ENCODE data around the gene CAMK2G.
"Not testable (repeated sequence)": the region's sequence is repeated elsewhere in the genome, so short reads cannot be mapped to it uniquely, and the experiment has no call there.

Gene CAMK2G

GRCh38 chr10:73799899-73800559 lies 74.3 kb downstream of the CAMK2G start:
- Histone ChIP-seq H3K36me3 (ENCODE audit: control insufficient read depth in 2 of 2, insufficient read depth in 2 of 2, low read length in 2 of 2) (peaks cover 56 to 68% of the 10 kb centered on the region in 2 donors), H3K27ac (ENCODE audit: low read length) (peak overlapping the region; percentile 18)

DNA sequence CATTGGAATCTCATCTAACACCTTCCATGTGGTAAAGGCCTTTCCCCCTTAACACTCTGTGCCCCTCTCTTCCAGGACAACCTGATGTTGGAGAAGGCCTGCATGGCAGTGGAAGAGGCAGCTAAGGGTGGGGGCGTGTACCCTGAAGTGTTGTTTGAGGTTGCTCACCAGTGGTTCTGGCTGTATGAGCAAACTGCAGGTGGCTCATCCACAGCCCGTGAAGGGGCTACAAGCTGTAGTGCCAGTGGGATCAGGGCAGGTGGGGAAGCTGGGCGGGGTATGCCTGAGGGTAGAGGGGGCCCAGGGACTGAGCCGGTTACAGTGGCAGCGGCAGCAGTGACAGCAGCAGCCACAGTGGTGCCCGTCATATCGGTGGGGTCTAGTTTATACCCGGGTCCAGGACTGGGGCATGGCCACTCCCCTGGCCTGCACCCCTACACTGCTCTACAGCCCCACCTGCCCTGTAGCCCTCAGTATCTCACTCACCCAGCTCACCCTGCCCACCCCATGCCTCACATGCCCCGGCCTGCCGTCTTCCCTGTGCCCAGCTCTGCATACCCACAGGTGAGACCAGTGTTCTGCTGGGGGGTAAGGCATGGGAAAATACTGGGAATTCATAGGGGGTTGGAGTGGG lies 75.3 kb downstream of the CAMK2G start:
- H3K36me3 ChIP-seq (ENCODE audit: control insufficient read depth in 2 of 2, insufficient read depth in 2 of 2, low read length in 2 of 2): peaks cover 64 to 74% of the 10 kb centered on the region in 2 donors
- H3K27ac ChIP-seq (ENCODE audit: low read length): no peak overlapping the region
- peaks cover 3% of the 10 kb centered on the region for H3K4me1 ChIP-seq (ENCODE audit: control insufficient read depth, insufficient read depth, low read length)
- no peak overlapping the region for H3K4me3 ChIP-seq (ENCODE audit: low read length in 2 of 2)
- H3K27me3 ChIP-seq (ENCODE audit: control insufficient read depth in 1 of 2, insufficient read depth in 2 of 2, low read length in 2 of 2): no peaks in the 10 kb centered on the region
- H3K9me3 ChIP-seq (ENCODE audit: control insufficient read depth in 2 of 2, low read length in 2 of 2): no peaks in the 10 kb centered on the region
- H3K9ac ChIP-seq (ENCODE audit: low read length in 2 of 2): no peak overlapping the region

More at GRCh38 chr10:73799899-73800559, 74.3 kb downstream of the CAMK2G start:
- no peak overlapping the region for H3K9ac ChIP-seq (ENCODE audit: low read length in 2 of 2)
- no peaks in the 10 kb centered on the region for H3K9me3 ChIP-seq (ENCODE audit: control insufficient read depth in 2 of 2, low read length in 2 of 2)
- no peak overlapping the region for H3K4me3 ChIP-seq (ENCODE audit: low read length in 2 of 2)
- no peaks in the 10 kb centered on the region for H3K27me3 ChIP-seq (ENCODE audit: control insufficient read depth in 1 of 2, insufficient read depth in 2 of 2, low read length in 2 of 2)
- peaks cover 3% of the 10 kb centered on the region for H3K4me1 ChIP-seq (ENCODE audit: control insufficient read depth, insufficient read depth, low read length)

DNA sequence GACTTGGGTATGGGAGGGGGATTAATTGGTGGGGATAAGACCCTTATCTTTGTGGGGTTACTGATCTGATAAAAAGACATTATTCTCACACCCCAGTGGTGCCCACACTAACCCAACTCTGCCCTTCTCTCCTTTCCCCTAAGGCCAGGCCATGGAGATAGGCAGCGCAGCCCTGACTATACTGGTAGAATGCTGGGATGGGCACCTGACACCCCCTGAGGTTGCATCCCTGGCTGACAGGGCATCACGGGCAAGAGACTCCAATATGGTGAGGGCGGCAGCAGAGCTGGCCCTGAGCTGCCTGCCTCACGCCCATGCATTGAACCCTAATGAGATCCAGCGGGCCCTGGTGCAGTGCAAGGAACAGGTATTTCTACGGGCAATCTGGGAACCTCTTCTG lies 76.3 kb downstream of the CAMK2G start:
- H3K4me3 ChIP-seq (ENCODE audit: low read length in 2 of 2): no peak overlapping the region
- H3K36me3 ChIP-seq (ENCODE audit: control insufficient read depth in 2 of 2, insufficient read depth in 2 of 2, low read length in 2 of 2): peaks cover 64 to 74% of the 10 kb centered on the region in 2 donors
- no peak overlapping the region for H3K9ac ChIP-seq (ENCODE audit: low read length in 2 of 2)
- no peaks in the 10 kb centered on the region for H3K9me3 ChIP-seq (ENCODE audit: control insufficient read depth in 2 of 2, low read length in 2 of 2)
- no peaks in the 10 kb centered on the region for H3K27me3 ChIP-seq (ENCODE audit: control insufficient read depth in 1 of 2, insufficient read depth in 2 of 2, low read length in 2 of 2)
- H3K27ac ChIP-seq (ENCODE audit: low read length): no peak overlapping the region
- H3K4me1 ChIP-seq (ENCODE audit: control insufficient read depth, insufficient read depth, low read length): peaks cover 3% of the 10 kb centered on the region

GRCh38 chr10:73797324-73798025 lies 76.9 kb downstream of the CAMK2G start:
- Histone ChIP-seq H3K9me3 (ENCODE audit: control insufficient read depth in 2 of 2, low read length in 2 of 2) (no peaks in the 10 kb centered on the region), H3K4me1 (ENCODE audit: control insufficient read depth, insufficient read depth, low read length) (peaks cover 3% of the 10 kb centered on the region), H3K9ac (ENCODE audit: low read length in 2 of 2) (no peak overlapping the region), H3K4me3 (ENCODE audit: low read length in 2 of 2) (no peak overlapping the region), H3K36me3 (ENCODE audit: control insufficient read depth in 2 of 2, insufficient read depth in 2 of 2, low read length in 2 of 2) (peaks cover 65 to 74% of the 10 kb centered on the region in 2 donors), H3K27me3 (ENCODE audit: control insufficient read depth in 1 of 2, insufficient read depth in 2 of 2, low read length in 2 of 2) (no peaks in the 10 kb centered on the region), H3K27ac (ENCODE audit: low read length) (no peak overlapping the region)

DNA sequence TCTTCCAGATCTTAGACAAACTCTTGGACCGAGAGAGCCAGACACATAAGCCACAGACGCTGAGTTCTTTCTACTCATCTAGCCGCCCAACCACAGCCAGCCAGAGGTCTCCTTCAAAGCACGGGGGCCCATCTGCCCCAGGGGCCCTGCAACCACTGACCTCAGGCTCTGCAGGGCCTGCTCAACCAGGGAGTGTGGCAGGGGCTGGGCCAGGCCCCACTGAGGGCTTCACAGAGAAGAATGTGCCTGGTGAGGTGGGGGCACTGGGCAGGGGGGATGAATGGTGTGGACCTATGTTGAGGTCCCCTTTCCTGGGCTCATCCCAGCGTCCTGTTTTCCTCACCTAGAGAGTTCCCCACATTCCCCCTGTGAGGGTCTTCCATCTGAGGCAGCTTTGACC lies 77.6 kb downstream of the CAMK2G start:
- Histone ChIP-seq H3K9me3 (ENCODE audit: control insufficient read depth in 2 of 2, low read length in 2 of 2) (no peaks in the 10 kb centered on the region), H3K4me3 (ENCODE audit: low read length in 2 of 2) (no peak overlapping the region), H3K27ac (ENCODE audit: low read length) (no peak overlapping the region), H3K4me1 (ENCODE audit: control insufficient read depth, insufficient read depth, low read length) (peaks cover 3% of the 10 kb centered on the region), H3K9ac (ENCODE audit: low read length in 2 of 2) (no peak overlapping the region), H3K36me3 (ENCODE audit: control insufficient read depth in 2 of 2, insufficient read depth in 2 of 2, low read length in 2 of 2) (peaks cover 66 to 77% of the 10 kb centered on the region in 2 donors), H3K27me3 (ENCODE audit: control insufficient read depth in 1 of 2, insufficient read depth in 2 of 2, low read length in 2 of 2) (no peaks in the 10 kb centered on the region)

DNA sequence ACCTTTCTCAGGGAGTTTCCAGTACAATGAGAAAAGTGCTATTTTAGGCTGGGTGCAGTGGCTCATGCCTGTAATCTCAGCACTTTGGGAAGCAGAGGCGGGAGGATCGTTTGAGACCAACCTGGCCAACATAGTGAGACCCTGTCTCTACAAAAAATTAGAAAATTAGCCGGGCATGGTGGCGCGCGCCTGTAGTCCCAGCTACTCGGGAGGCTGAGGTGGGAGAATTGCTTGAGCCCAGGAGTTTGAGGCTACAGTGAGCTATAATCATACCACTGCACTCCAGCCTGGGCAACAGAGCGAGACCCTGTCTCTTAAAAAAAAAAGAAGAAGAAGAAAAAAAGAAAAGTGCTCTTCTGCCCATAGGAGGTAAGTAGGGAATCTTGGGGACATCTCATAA lies 78.3 kb downstream of the CAMK2G start:
- H3K4me1 ChIP-seq (ENCODE audit: control insufficient read depth, insufficient read depth, low read length); H3K27ac ChIP-seq (ENCODE audit: low read length); H3K9me3 ChIP-seq (ENCODE audit: control insufficient read depth in 2 of 2, low read length in 2 of 2); H3K27me3 ChIP-seq (ENCODE audit: control insufficient read depth in 1 of 2, insufficient read depth in 2 of 2, low read length in 2 of 2); H3K9ac ChIP-seq (ENCODE audit: low read length in 2 of 2); H3K4me3 ChIP-seq (ENCODE audit: low read length in 2 of 2): not testable (repeated sequence)
- H3K36me3 ChIP-seq (ENCODE audit: control insufficient read depth in 2 of 2, insufficient read depth in 2 of 2, low read length in 2 of 2): peaks cover 69 to 78% of the 10 kb centered on the region in 2 donors

GRCh38 chr10:73795491-73795890 lies 78.9 kb downstream of the CAMK2G start:
- H3K9ac ChIP-seq (ENCODE audit: low read length in 2 of 2); H3K9me3 ChIP-seq (ENCODE audit: control insufficient read depth in 2 of 2, low read length in 2 of 2): not testable (repeated sequence)
- peaks cover 70 to 80% of the 10 kb centered on the region in 2 donors for H3K36me3 ChIP-seq (ENCODE audit: control insufficient read depth in 2 of 2, insufficient read depth in 2 of 2, low read length in 2 of 2)

GRCh38 chr10:73793456-73793855 lies 80.9 kb downstream of the CAMK2G start:
- H3K27ac ChIP-seq (ENCODE audit: low read length): no peak overlapping the region
- no peak overlapping the region for H3K4me3 ChIP-seq (ENCODE audit: low read length in 2 of 2)
- peaks cover 80 to 84% of the 10 kb centered on the region in 2 donors for H3K36me3 ChIP-seq (ENCODE audit: control insufficient read depth in 2 of 2, insufficient read depth in 2 of 2, low read length in 2 of 2)
- no peaks in the 10 kb centered on the region for H3K9me3 ChIP-seq (ENCODE audit: control insufficient read depth in 2 of 2, low read length in 2 of 2)
- no peaks in the 10 kb centered on the region for H3K27me3 ChIP-seq (ENCODE audit: control insufficient read depth in 1 of 2, insufficient read depth in 2 of 2, low read length in 2 of 2)
- peaks cover 4% of the 10 kb centered on the region for H3K4me1 ChIP-seq (ENCODE audit: control insufficient read depth, insufficient read depth, low read length)
- no peak overlapping the region for H3K9ac ChIP-seq (ENCODE audit: low read length in 2 of 2)

More at GRCh38 chr10:73795491-73795890, 78.9 kb downstream of the CAMK2G start:
- not testable (repeated sequence) for H3K4me3 ChIP-seq (ENCODE audit: low read length in 2 of 2); H3K4me1 ChIP-seq (ENCODE audit: control insufficient read depth, insufficient read depth, low read length); H3K27ac ChIP-seq (ENCODE audit: low read length); H3K27me3 ChIP-seq (ENCODE audit: control insufficient read depth in 1 of 2, insufficient read depth in 2 of 2, low read length in 2 of 2)

DNA sequence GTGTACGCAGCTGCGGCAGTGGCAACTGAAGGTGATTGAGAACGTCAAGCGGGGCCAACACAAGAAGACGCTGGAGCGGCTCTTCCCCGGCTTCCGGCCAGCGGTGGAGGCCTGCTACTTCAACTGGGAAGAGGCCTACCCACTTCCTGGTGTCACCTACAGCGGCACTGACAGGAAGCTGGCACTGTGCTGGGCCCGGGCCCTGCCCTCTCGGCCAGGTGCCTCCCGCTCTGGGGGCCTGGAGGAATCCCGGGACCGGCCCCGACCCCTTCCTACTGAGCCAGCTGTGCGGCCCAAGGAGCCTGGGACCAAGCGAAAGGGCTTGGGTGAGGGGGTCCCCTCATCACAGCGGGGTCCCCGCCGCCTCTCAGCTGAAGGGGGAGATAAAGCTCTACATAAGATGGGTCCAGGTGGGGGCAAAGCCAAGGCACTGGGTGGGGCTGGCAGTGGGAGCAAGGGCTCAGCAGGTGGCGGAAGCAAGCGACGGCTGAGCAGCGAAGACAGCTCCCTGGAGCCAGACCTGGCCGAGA lies 82.4 kb downstream of the CAMK2G start:
- no peak overlapping the region for H3K27ac ChIP-seq (ENCODE audit: low read length)
- H3K36me3 ChIP-seq (ENCODE audit: control insufficient read depth in 2 of 2, insufficient read depth in 2 of 2, low read length in 2 of 2): peaks cover 67 to 68% of the 10 kb centered on the region in 2 donors
- H3K4me3 ChIP-seq (ENCODE audit: low read length in 2 of 2): no peak overlapping the region
- no peak overlapping the region for H3K9ac ChIP-seq (ENCODE audit: low read length in 2 of 2)
- H3K4me1 ChIP-seq (ENCODE audit: control insufficient read depth, insufficient read depth, low read length): peaks cover 17% of the 10 kb centered on the region
- no peaks in the 10 kb centered on the region for H3K27me3 ChIP-seq (ENCODE audit: control insufficient read depth in 1 of 2, insufficient read depth in 2 of 2, low read length in 2 of 2)
- no peaks in the 10 kb centered on the region for H3K9me3 ChIP-seq (ENCODE audit: control insufficient read depth in 2 of 2, low read length in 2 of 2)

DNA sequence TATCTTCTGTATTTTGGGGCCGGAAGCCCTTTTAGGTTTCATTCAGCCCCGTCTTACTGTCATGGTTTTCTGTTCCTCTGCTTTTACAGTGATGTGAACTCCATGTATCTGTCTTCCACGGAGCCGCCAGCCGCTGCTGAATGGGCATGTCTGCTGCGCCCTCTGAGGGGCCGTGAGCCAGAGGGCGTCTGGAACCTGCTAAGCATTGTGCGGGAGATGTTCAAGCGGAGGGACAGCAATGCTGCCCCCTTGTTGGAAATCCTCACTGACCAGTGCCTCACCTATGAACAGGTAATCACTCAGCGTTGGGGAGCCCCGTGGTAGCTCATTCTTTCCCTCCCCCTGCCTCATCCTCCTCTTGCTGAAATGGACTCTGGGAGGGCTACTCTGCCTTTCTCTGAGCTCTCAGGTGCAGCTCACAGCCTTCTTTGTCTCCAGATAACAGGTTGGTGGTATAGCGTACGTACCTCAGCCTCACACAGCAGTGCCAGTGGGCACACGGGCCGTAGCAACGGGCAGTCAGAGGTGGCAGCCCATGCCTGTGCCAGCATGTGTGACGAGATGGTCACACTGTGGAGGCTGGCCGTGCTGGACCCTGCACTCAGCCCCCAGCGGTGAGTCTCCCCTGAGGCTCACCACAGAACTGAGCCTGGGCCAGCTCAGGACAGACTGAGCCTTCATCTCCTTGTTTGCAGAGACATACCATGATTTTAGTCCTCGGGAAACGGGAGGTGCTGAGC lies 83.3 kb downstream of the CAMK2G start:
- no peak overlapping the region for H3K27ac ChIP-seq (ENCODE audit: low read length)
- H3K9me3 ChIP-seq (ENCODE audit: control insufficient read depth in 2 of 2, low read length in 2 of 2): no peaks in the 10 kb centered on the region
- H3K4me1 ChIP-seq (ENCODE audit: control insufficient read depth, insufficient read depth, low read length): peaks cover 23% of the 10 kb centered on the region
- H3K4me3 ChIP-seq (ENCODE audit: low read length in 2 of 2): no peak overlapping the region
- no peaks in the 10 kb centered on the region for H3K27me3 ChIP-seq (ENCODE audit: control insufficient read depth in 1 of 2, insufficient read depth in 2 of 2, low read length in 2 of 2)
- H3K9ac ChIP-seq (ENCODE audit: low read length in 2 of 2): no peak overlapping the region
- peaks cover 62 to 63% of the 10 kb centered on the region in 2 donors for H3K36me3 ChIP-seq (ENCODE audit: control insufficient read depth in 2 of 2, insufficient read depth in 2 of 2, low read length in 2 of 2)

Data from stomach smooth muscle (tissue), 2 donors.